Superior temporal gyrus (tissue), 1 donor: Measurements from ENCODE around the gene FSIP2.
"Not testable (repeated sequence)": the region's sequence is repeated elsewhere in the genome, so short reads cannot be mapped to it uniquely, and the experiment has no call there.

ENCODE experiments used
- DNase-seq: peaks from one replicate; pipeline ENCODE4 v3.0.0-alpha.2; 2016; ENCODE audit errors: extremely low spot score

FSIP2 gene

DNA sequence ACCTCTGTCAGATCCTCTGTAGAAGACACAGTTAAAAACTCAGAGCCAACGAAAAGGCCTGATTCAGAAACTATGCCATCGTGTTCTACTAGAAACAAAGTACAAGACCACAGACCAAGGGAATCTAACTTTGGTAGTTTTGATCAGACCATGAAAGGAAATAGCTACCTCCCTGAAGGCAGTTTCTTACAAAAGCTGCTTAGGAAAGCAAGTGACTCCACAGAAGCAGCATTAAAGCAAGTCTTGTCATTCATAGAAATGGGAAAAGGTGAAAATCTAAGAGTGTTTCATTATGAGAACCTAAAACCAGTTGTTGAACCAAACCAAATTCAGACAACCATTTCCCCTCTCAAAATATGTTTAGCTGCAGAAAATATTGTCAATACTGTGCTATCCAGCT lies 58.2 kb downstream of the FSIP2 start:
- no peak for DNase-seq

DNA sequence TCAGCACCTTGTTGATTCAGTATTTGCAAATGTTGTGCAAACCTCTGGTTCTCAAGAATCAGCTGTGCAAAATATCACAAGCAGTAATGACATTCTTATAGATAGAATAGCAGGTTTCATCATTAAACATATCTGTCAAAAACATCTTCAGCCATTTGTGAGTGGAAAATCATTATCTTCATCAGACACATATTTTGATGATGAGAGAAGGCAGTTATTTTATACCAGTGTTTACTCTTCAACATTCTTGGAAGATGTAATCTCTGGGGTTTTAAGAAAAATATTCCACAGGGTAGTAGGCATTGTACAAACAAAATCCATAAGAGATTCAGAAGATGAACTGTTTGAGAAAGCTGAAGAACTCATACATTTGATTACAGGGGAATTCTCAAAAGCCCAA lies 64.3 kb downstream of the FSIP2 start:
- no peak for DNase-seq

DNA sequence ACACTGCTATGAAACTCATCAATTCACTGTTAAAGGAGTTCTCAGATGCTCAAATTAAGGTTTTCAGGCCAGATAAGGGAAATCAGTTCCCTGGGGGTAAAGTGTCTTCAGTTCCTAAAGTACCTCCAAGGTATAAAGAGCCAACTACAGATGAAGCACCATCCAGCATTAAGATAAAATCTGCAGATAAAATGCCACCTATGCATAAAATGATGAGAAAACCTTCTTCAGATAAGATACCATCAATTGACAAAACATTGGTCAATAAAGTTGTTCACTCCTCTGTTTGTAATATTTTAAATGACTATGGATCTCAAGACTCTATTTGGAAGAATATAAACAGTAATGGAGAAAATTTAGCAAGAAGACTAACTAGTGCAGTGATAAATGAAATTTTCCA lies 68.2 kb downstream of the FSIP2 start:
- no peak for DNase-seq

- DNase-seq = no peak
Observed at GRCh38 chr2:185807351-185807750, 68.7 kb downstream of the FSIP2 start.

DNA sequence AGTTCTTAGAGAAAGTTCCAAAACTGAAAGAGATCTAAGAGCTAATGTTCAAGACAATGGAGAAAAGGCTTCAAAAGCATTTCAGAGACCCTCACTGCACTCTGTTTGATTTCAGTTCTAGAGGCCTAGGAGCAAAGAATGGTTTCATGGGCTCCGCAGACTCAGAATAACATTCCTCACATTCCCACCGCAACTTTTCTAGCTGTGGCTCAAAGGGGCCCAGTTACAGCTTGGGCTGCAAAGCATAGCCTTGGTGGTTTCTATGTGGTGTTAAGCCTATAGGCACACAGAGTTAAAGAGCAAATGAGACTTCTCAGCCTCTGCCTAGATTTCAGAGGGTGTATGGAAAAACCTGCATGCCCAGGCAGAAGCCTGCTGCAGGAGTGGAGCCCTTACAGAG lies 73.0 kb downstream of the FSIP2 start:
- DNase-seq = no peak

GRCh38 chr2:185813707-185814106 lies 75.1 kb downstream of the FSIP2 start:
- DNase-seq = no peak

GRCh38 chr2:185817991-185818390 lies 79.4 kb downstream of the FSIP2 start:
- no peak for DNase-seq

DNA sequence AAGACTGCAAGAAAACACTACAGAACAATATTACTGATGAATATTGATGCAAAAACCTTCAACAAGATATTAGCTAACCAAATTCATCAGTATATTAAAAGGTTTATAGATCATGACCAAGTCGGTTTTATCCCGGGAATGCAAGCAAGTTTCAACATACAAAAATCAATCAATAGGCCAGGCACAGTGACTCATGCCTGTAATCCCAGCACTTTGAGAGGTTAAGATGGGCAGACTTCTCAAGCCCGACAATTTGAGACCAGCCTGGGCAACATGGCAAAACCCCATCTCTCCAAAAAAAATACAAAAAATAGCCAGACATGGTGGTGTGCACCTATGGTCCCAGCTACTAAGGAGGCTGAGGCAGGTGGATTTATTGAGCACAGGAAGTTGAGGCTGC lies 82.9 kb downstream of the FSIP2 start:
- DNase-seq = no peak

GRCh38 chr2:185823773-185824172 lies 85.2 kb downstream of the FSIP2 start:
- DNase-seq = no peak

GRCh38 chr2:185825557-185825956 lies 87.0 kb downstream of the FSIP2 start:
- DNase-seq = no peak

DNA sequence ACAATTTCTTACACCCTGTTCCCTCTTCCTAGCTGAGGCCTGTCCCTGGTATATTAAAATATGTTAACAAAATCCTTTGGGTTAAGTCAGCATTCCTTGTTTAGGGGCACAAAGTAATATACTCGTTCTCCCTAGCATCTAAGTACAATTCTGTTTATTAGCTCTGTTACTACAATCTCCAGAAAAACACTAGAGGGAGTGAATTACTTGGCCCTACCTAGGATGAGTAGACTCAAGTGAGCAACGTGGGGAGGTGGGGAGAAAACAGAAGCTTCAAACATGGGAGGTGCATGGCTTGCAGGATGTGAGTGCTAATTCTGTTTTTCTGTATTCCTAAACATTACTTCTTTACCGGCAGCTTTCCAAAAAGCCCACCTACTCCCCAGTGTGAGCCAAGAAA lies 89.7 kb downstream of the FSIP2 start:
- DNase-seq = no peak

DNA sequence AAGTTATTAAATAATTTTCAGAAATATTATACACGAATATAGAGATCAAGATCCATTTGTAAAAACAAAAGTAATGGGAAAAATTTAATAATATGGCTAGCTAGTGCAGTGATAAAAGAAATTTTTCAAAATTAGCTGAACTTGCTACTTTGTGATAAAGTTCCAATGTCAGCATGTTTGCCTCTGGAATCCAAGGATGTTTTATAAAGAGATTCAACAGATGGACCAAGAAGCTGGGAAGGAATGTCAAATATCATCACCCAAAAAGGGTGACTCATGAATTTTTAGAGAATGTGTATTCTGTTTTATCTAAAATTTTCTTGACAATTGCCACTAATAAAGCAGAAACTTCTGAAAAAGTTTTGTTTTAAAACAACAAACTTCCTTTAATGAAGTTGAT lies 95.3 kb downstream of the FSIP2 start:
- no peak for DNase-seq

DNA sequence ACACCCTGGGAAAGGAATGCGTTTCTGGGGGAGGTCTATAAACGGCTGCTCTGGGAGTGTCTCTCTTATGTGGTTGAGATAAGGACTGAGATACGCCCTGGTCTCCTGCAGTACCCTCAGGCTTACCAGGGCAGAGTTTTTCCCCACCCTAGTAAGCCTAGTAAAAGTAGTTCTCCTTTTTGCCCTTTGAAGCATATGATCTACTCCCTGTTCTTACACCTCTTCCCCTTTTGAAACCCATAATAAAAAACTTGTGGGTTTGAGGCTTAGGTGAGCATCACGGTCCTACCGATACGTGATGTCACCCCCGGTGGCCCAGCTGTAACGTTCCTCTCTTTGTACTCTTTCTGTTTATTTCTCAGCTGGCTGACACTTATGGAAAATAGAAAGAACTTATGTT lies 97.4 kb downstream of the FSIP2 start:
- no peak for DNase-seq

DNA sequence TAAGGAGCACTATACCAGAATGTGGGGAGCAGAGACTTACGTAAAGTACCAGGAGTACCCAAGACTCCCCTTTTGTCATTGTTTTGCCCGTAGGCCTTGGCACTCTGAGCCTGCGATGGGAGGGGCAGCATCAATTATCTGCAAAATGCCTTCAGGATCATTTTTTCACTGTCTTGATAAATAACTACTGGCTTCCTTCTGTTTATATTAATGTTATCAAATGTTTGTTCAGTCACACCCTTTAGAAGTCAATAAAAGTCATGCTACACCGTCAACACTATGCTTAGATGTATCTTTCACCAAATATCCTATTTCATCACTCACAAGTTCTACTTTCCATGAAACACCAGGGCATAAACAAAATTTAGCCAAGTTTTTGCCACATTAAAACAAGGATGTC lies 116.3 kb downstream of the FSIP2 start:
- no peak for DNase-seq

- no peak for DNase-seq
Observed at GRCh38 chr2:185857691-185858090, 119.1 kb downstream of the FSIP2 start.

- no peak for DNase-seq
Observed at GRCh38 chr2:185859506-185859905, 120.9 kb downstream of the FSIP2 start.

- no peak for DNase-seq
Observed at GRCh38 chr2:185860321-185860720, 121.7 kb downstream of the FSIP2 start.

DNA sequence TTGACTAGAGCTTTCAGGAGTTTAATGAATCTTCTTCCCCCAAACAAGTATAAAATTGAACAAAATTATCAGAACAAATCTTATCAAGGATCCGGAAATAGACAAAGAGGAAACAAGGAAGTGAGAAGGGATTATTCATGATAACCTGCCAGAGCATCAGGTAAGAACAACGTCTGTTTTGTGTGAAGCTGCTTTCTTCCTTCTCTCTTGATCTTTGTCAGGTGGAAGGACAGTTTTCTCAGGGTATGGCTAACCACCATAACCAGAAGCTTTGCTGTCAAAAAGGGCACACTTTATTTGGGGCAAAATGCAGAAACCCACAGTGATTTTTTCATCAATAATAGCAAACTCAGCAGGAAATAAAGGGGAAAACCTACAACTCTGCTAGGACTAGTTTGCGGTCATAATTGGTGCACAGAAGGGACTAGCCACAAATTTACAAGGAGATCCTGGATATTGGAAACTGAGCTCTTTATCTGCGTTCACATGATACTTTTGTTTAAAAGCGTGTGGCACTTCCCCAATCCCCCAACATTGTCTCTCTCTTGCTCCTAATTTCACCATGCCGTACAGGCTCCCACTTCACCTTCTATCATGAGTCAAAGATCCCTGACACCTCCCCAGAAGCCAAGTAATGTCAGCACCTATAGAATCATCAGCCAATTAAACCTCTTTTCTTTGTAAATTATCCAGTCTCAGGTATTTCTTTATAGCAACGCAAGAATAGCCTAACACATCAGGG lies 124.2 kb downstream of the FSIP2 start:
- DNase-seq = no peak

- not testable (repeated sequence) for DNase-seq
Observed at GRCh38 chr2:185864468-185865260, 126.1 kb downstream of the FSIP2 start.

- no peak for DNase-seq
Observed at GRCh38 chr2:185875136-185875931, 136.7 kb downstream of the FSIP2 start.

GRCh38 chr2:185876234-185876633 lies 137.6 kb downstream of the FSIP2 start:
- no peak for DNase-seq

- DNase-seq = no peak
Observed at GRCh38 chr2:185880396-185880795, 141.8 kb downstream of the FSIP2 start.
